Effector memory CD8-positive, alpha-beta T cell (primary cell): ENCODE measurements around the gene HINT2.
A peak's percentile ranks its signal among the peaks of the same experiment; 100 is the strongest.

Experiments
- ATAC-seq: fragments of 150-1000 bp; cut with Tn5 transposase; replicated peaks from 2 replicates; pipeline ENCODE4 v1.10.0; 2021; ENCODE audit warnings: mild to moderate bottlenecking, moderate library complexity
- DNase-seq, 3 experiments: peaks; one replicate each; pipeline ENCODE4 v3.0.0; 2021
- H3K27ac Mint-ChIP-seq, 2 donors: one replicate each; pipeline ENCODE4 v1.8.0; 2022; ENCODE audit warnings: mild to moderate bottlenecking in 2 of 2, mixed read lengths in 2 of 2, moderate library complexity in 2 of 2
- H3K27me3 Mint-ChIP-seq, 2 donors: one replicate each; pipeline ENCODE4 v1.8.0; 2022; ENCODE audit warnings: mixed read lengths in 2 of 2
- H3K36me3 Mint-ChIP-seq: one replicate; pipeline ENCODE4 v1.8.0; 2022; ENCODE audit warnings: mild to moderate bottlenecking, moderate library complexity, mixed read lengths; ENCODE audit not compliant: insufficient read depth
- H3K4me1 Mint-ChIP-seq, 2 donors: one replicate each; pipeline ENCODE4 v1.8.0; 2022; ENCODE audit warnings: low read depth in 2 of 2, mixed read lengths in 2 of 2
- H3K4me3 Mint-ChIP-seq, 2 donors: one replicate each; pipeline ENCODE4 v1.8.0; 2022; ENCODE audit warnings: mild to moderate bottlenecking in 2 of 2, mixed read lengths in 2 of 2, moderate library complexity in 2 of 2
- H3K9me3 Mint-ChIP-seq, 2 donors: one replicate each; pipeline ENCODE4 v1.8.0; 2022; ENCODE audit warnings: mixed read lengths in 2 of 2

Gene HINT2

DNA sequence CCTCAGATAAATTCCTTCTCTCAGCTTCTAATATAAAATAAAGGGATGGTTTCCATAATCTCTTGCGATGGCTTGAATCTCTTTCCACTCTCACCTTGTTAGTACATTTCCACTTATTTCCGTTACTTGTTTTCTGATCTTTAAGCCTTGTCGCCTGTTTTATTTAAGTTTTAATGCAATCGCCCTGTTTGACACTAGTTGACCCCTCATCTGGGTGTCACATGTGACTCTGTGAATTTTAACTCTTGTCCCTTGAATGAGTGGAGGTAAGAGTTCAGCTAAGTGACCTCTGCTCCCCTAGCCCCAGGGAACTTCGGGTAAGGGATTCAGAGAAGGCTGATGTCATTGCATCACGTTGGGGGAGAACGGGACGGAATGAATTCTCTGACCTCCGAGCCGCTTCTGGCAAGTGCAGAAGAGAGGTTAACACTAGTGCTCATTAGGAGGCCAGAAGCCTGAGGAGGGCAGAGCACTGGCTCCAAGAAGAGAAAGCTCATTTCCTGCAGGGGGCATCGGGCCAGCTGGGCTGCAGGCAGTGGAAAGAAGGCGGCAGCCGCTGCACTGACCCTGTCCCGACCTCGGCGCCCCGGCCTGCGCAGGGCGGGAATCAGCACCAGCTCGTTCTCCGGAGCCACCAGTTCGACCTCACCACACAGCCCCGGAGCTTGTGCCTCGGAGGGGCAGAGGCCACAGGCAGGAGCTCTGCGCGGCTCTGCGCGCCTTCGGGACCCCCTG lies 569 bp downstream of the HINT2 start:
- DNase-seq (peak in 2 of 3 experiments; percentile 16 to 23), ATAC-seq (no peak)
- peaks cover 20% of the 10 kb centered on the region for H3K36me3 Mint-ChIP-seq
- H3K27ac Mint-ChIP-seq: peak overlapping the region; percentile 85 to 87
- peaks cover 28 to 29% of the 10 kb centered on the region in 2 donors for H3K4me1 Mint-ChIP-seq
- H3K9me3 Mint-ChIP-seq: peaks cover 0 to 1% of the 10 kb centered on the region in 2 donors
- peak overlapping the region; percentile 83 to 92 for H3K4me3 Mint-ChIP-seq
- peaks cover 0 to 6% of the 10 kb centered on the region in 2 donors for H3K27me3 Mint-ChIP-seq

DNA sequence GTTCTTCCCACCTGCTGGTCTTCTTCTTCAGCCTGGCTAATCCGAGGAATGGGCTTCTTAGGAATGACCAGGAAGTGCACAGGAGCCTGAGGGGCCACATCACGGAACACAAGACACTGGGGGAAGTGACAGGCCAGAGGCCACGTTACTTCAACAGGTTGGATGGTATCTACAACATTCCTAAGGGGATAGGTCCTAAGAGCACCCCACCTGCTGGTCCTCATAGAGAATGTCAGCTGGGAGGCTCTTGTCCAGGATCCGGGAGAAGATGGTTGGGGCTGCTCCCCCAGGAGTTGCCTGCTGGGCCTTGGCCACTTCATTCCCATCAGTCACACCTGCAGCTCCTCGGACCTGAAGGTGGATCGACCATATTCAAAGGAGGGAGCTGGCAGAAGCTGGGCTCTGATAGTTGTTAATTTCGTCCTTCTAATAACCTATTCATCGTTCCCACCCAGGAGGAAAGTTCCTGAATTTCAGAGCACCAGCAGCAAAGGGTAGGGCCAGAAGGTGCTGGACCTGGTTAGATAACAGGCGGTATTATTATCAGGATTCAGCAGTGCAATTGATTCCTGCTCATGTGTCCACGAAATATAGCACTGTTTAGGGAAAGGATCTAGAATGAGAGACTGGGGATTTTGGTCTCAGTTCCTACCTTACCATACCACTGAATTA lies 1.3 kb downstream of the HINT2 start:
- Mint-ChIP-seq H3K4me3 (peak overlapping the region; percentile 83 to 92), H3K4me1 (peaks cover 28 to 29% of the 10 kb centered on the region in 2 donors), H3K9me3 (peaks cover 0 to 1% of the 10 kb centered on the region in 2 donors), H3K27ac (peak overlapping the region; percentile 85 to 87), H3K36me3 (peaks cover 20% of the 10 kb centered on the region), H3K27me3 (peaks cover 0 to 6% of the 10 kb centered on the region in 2 donors)
- ATAC-seq (no peak), DNase-seq (no peak)

DNA sequence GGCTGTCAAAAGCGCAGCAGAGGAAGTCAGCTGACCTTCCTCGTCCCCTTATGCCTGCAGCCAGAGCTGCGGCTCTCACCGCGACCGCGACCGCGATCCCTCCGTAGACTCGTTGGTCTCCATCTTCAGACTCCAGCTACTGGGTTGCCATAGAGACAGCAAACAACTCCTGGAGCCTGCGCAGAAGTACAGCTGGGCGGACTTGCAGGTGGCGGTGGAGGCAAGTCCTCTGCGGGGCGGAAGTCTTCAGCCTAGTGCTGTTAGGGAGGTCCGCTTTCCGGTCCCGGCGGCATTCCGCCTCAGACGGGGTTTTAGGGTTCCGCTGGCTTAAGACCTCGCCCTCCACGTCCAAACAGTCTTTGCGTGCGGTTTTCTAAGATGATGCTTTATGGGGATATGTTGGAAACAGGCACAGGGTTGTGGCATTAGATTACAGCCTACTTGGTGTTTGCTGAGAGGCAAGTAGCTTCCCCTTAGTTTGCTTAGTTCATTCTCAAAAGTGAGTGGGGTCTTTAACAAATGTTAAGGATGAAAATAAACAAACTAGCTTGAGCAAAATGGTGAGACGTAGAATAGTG lies 2.7 kb downstream of the HINT2 start, which contains the start of gene SPAG8:
Gene SPAG8, minus strand, starts transcription at position 238 of the 578 bp plus-strand sequence. Its CDS starts 115 bp downstream, at position 123.
- H3K27me3 Mint-ChIP-seq: no peaks in the 10 kb centered on the region
- peak; percentile 65 for ATAC-seq
- H3K27ac Mint-ChIP-seq: peak within 1 kb of the TSS; percentile 91 to 92
- peaks cover 0 to 1% of the 10 kb centered on the region in 2 donors for H3K9me3 Mint-ChIP-seq
- peak; percentile 94 to 96 (median 95) for DNase-seq
- H3K36me3 Mint-ChIP-seq: peaks cover 20% of the 10 kb centered on the region
- peak within 1 kb of the TSS; percentile 83 to 84 for H3K4me3 Mint-ChIP-seq
- peaks cover 28 to 29% of the 10 kb centered on the region in 2 donors for H3K4me1 Mint-ChIP-seq

DNA sequence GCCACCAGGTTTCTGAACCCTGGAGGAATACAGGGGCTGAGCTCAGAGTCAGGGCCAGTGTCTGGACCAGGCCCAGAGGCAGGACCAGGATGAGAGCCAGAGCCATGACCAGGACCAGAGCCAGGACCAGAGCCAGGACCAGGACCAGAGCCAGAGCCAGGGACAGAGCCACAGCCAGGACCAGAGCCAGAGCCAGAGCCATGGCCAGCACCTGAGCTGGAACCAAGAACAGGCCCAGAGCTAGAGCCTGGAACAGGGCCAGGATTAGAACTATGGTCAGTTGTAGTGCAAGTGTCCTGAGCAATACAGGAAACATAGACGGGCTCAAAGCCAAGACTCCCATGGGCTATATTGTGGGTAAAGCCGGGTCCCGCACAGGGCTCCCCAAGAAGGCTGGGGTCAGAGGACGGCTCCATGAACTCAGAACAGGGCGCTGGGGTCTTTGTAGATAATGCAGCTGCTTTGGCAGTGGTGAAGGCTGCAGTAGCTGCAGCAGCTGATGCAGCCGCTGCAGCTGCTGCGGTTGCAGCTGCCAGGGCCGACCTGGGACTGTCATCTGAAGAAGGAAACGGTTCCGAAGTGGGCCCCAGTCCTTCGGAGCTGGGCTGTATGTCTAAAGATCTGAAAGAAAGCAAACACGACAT lies 3.3 kb downstream of the HINT2 start:
- H3K4me3 Mint-ChIP-seq: peak overlapping the region; percentile 83 to 84
- no peak for ATAC-seq
- peaks cover 0 to 1% of the 10 kb centered on the region in 2 donors for H3K9me3 Mint-ChIP-seq
- H3K36me3 Mint-ChIP-seq: peaks cover 20% of the 10 kb centered on the region
- H3K27me3 Mint-ChIP-seq: no peaks in the 10 kb centered on the region
- DNase-seq: no peak
- peak overlapping the region; percentile 91 to 92 for H3K27ac Mint-ChIP-seq
- peaks cover 28 to 29% of the 10 kb centered on the region in 2 donors for H3K4me1 Mint-ChIP-seq

DNA sequence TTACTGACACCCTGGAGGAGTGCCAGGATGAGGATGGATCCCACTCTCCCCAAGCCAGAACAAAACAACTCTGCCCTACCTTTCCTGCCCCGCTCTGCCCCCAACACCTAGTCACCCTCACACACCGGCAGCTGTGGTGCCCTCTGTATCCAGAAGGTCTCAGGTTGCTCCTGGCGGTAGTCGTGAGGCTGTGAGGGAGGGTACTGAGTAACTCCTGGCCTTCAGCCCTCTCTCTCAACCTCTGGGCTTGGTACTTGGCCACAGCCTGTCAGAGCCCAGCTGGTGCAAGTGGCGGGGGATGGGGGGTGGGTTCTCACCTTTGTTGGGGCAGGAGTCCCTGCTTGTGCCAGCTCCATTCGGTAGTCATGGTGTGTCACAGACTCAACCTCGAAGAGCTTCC lies 4.7 kb downstream of the HINT2 start:
- peaks cover 9% of the 10 kb centered on the region for H3K36me3 Mint-ChIP-seq
- H3K27ac Mint-ChIP-seq: no peak overlapping the region
- no peak overlapping the region for H3K4me3 Mint-ChIP-seq
- H3K27me3 Mint-ChIP-seq: no peaks in the 10 kb centered on the region
- DNase-seq (no peak), ATAC-seq (no peak)
- H3K9me3 Mint-ChIP-seq: no peaks in the 10 kb centered on the region
- peaks cover 21 to 25% of the 10 kb centered on the region in 2 donors for H3K4me1 Mint-ChIP-seq

DNA sequence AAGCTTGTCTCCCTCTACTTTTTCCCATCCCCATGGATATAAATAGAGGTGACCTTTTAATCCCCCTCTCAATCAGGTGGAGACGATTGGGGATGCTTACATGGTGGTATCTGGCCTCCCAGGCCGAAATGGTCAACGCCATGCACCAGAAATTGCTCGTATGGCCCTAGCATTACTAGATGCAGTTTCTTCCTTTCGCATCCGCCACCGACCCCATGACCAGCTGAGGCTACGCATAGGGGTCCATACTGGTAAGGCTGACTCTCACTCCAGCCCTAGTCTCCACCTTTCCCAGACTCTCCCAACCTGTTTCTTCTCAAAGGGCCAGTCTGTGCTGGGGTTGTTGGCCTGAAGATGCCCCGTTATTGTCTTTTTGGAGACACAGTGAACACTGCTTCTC lies 6.4 kb downstream of the HINT2 start:
- H3K36me3 Mint-ChIP-seq: peaks cover 8% of the 10 kb centered on the region
- DNase-seq: no peak
- no peak overlapping the region for H3K4me3 Mint-ChIP-seq
- ATAC-seq: no peak
- H3K9me3 Mint-ChIP-seq: no peaks in the 10 kb centered on the region
- H3K27ac Mint-ChIP-seq: no peak overlapping the region
- peaks cover 14 to 20% of the 10 kb centered on the region in 2 donors for H3K4me1 Mint-ChIP-seq
- H3K27me3 Mint-ChIP-seq: no peaks in the 10 kb centered on the region

DNA sequence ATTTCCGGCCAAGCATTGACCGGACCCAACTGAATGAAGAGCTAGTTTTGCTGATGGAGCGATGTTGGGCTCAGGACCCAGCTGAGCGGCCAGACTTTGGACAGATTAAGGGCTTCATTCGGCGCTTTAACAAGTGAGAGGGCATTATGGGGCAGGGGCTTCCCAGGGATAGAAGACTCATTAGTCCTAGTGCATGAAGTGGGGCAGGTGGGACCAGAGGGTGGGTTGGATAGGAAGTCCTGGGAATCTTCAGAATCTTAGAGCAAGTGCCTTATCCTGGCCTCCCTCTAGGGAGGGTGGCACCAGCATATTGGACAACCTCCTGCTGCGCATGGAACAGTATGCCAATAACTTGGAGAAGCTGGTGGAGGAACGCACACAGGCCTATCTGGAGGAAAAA lies 8.7 kb downstream of the HINT2 start:
- Mint-ChIP-seq H3K4me1 (peaks cover 0 to under 1% of the 10 kb centered on the region in 2 donors), H3K27ac (no peak overlapping the region), H3K27me3 (no peaks in the 10 kb centered on the region), H3K9me3 (no peaks in the 10 kb centered on the region), H3K4me3 (no peak overlapping the region), H3K36me3 (peaks cover 9% of the 10 kb centered on the region)
- DNase-seq (no peak), ATAC-seq (no peak)

DNA sequence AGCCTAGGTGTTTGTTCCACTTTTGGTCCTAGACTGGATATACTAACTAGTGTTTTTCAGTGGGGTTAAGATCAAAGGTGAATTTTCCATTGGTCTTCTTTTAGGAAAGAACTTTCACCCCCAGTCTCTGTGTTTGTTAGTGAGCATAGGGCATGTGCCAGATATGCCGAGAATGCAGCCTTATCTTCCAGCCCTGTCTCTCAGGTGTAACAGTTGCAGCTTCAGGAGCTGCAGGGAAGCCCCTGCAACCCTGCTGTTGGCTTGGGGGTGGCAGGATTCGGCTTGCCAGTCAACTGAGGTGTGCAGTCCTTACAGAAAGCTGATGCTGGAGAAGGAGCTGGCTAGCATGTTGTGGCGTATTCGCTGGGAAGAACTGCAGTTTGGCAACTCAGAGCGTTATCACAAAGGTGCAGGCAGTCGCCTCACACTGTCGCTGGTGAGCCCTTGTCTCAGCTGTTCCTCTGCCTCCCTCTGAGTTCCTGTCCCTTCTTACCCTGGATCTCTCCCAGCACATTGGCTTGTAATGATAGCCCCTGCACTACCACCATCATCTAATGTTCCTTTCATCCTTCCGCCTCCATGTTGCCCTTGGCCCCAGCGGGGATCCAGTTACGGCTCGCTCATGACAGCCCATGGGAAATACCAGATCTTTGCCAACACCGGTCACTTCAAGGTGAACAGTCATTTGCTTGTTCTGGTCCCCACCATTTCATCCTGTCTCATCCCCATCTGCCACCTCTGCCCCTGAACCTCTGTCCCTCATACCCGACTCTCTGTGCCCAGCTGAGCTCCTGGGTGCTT lies 13.3 kb downstream of the HINT2 start:
- Mint-ChIP-seq H3K9me3 (no peaks in the 10 kb centered on the region), H3K27ac (no peak overlapping the region), H3K27me3 (no peaks in the 10 kb centered on the region), H3K4me3 (no peak overlapping the region), H3K4me1 (no peaks in the 10 kb centered on the region), H3K36me3 (peaks cover 9% of the 10 kb centered on the region)
- DNase-seq: no peak
- ATAC-seq: no peak

DNA sequence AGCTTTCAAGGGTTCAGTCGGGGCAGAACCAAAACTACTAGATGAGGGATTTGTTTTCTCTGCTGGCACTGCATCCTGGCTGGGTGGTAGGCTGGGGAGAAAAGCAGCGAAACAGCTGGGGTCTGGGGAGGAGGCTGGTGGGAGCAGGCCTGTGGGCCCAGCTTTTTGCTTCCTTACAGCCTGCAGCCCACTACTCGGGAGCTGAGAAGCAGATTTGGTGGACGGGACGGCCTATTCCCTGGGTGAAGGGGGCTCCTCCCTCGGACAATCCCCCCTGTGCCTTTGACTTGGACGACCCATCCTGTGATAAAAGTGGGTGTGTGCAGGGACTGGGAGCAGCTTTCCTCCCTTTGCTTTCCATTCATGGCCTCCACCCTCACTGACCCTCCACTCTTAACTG lies 14.3 kb downstream of the HINT2 start:
- Mint-ChIP-seq H3K27me3 (no peaks in the 10 kb centered on the region), H3K27ac (peak overlapping the region in 1 of 2 donors; percentile 74), H3K9me3 (no peaks in the 10 kb centered on the region), H3K4me1 (no peaks in the 10 kb centered on the region), H3K36me3 (peaks cover 9% of the 10 kb centered on the region), H3K4me3 (no peak overlapping the region)
- DNase-seq (no peak), ATAC-seq (no peak)

DNA sequence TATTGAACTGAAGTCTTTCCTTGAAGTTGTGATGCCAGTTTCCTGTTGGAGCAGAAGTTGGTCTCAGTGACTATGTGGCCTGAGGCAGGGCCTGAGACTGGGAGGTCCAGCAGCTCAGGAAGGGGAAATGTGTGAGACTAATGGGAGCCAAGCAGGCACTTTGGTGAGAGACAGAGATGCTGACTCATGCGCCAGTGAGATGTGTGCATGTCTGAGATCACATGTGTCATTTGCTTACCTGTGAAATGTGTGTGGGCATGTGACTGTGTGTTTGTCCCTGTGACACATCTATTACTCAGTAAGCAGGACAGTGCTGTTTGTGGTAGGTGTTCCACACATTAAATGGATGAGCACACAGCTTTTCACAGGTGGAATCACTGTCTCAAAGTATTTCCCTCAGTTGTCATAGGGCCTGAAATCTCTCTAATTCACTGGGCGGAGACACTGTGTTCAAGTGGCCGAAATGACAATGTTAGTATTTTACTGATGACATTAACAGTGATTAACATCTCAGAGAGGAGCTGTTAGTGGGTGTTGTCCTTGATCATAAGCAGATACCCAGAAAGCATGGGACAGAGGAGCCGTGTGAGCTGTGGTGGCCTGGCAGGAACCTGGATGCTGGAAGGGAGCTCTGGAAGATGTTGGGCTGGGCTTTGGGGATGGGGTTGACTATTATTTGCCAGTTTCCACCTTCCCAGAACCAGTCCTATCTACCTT lies 16.0 kb downstream of the HINT2 start:
- H3K27ac Mint-ChIP-seq: peak overlapping the region in 1 of 2 donors; percentile 15
- no peak overlapping the region for H3K4me3 Mint-ChIP-seq
- no peak for ATAC-seq
- H3K9me3 Mint-ChIP-seq: no peaks in the 10 kb centered on the region
- DNase-seq: no peak
- no peaks in the 10 kb centered on the region for H3K4me1 Mint-ChIP-seq
- peaks cover 9% of the 10 kb centered on the region for H3K36me3 Mint-ChIP-seq
- no peaks in the 10 kb centered on the region for H3K27me3 Mint-ChIP-seq

DNA sequence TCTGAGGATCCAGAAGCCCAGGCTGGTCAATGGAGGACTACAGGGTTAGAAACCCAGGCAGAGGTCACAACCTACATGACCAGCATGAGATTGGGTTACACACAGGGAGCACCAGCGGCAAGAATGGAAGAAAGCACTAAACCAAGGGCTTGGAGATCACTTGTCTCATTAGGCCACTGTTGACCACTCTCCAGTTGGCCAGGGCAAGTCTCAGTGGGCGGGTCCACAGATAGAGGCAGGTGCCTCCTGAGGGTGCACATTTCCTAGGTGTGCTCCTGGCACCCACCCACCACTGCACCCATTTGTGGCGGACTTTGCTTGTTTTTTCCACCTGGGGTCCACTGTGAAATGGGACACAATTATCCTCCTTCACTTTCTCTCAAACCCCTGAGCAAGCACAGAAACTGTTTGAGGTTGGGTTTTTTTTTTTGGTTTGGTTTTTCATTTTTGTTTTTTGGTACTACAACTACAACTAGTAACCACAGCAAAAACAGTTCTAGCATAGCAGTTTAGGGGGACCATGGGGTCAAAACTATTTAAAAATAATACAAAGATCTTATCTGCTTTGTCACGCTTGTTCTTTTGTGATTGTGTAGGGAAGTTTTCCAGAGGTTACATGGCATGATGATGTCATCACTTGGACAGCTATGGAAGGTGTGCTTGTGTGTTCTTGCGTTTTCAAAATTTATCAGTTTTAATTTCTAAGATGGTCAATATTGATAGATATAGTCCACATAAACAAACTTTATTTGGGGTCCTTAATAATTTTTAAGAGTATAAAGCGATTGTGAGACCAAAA lies 17.3 kb downstream of the HINT2 start:
- Mint-ChIP-seq H3K9me3 (no peaks in the 10 kb centered on the region), H3K27ac (no peak overlapping the region), H3K4me1 (peaks cover 2 to 7% of the 10 kb centered on the region in 2 donors), H3K4me3 (no peak overlapping the region), H3K27me3 (no peaks in the 10 kb centered on the region), H3K36me3 (no peaks in the 10 kb centered on the region)
- DNase-seq (no peak), ATAC-seq (no peak)

DNA sequence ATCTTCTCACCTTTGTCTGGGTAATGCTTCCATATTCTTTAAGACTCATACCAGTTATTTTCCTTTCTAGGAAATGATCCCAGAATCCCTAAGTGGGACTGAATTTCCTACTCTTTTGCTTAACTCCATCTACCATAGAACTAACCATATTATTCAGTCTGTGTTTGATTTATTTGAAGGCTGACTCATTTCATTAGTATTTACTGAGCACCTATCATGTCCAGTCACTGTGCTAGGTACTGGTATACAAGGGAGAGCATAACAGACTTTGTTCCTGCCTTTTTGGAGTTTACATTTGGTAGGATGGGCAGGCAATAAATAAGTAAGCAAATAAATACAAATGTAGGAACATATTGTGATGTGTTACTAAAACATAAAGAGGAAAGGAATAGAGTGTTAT lies 19.1 kb downstream of the HINT2 start:
- ATAC-seq: no peak
- no peaks in the 10 kb centered on the region for H3K36me3 Mint-ChIP-seq
- H3K27ac Mint-ChIP-seq: no peak overlapping the region

More for the DNA sequence above, 19.1 kb downstream of the HINT2 start:
- H3K4me3 Mint-ChIP-seq: no peak overlapping the region
- no peak for DNase-seq
- H3K9me3 Mint-ChIP-seq: no peaks in the 10 kb centered on the region
- no peaks in the 10 kb centered on the region for H3K27me3 Mint-ChIP-seq
- H3K4me1 Mint-ChIP-seq: peaks cover 5 to 7% of the 10 kb centered on the region in 2 donors
